Fibroblast of pulmonary artery (primary cell): ENCODE measurements around the gene SDHAF2.
"Not testable (repeated sequence)": the region's sequence is repeated elsewhere in the genome, so short reads cannot be mapped to it uniquely, and the experiment has no call there.

Experiments
- DNase-seq: peaks from one replicate; pipeline ENCODE4 v3.0.0-alpha.2; 2010; ENCODE audit warnings: low read depth
- H3K4me3 ChIP-seq: replicated peaks from 2 replicates; pipeline ENCODE4 v1.5.1; 2011; ENCODE audit warnings: low read depth, mild to moderate bottlenecking, control low read depth, low read length, moderate library complexity
- TF ChIP-seq, protein P1 (sequence below): IDR thresholded peaks from 2 replicates; pipeline ENCODE4 v1.5.1; 2011; ENCODE audit warnings: mild to moderate bottlenecking, control low read depth, low read length, inconsistent platforms; ENCODE audit errors: missing control alignments

SDHAF2 gene

DNA sequence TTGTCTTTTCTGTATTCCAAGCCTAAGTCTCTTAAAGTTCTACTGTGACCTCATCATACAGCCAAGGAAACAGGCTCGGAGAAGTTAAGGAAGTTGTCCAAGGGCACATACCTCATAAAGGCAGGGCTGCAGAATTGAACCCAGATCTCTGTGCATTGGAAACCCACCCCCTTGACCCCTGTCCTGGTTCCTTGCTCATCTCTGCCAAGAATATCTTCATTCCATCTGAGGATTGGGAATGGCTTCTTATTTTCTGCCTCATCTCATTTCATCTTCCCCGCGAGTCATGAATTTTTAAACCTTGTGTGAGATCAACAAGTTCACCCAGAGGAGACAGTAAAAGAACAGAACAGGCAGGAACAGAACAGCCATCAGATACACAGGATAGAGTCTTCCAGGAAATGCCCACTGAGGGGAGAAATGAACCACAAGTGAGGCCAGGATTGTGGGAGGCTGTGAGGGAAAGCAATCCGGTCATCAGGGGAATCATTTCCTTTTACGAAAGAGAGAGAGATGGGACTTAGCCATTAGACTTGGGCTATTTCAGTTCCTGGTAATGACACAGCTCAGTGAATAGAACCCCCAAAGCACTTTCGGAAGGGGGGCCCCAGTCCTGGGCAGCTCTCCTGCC, 44.2 kb downstream of the SDHAF2 start:
- TF ChIP-seq, protein P1, sequence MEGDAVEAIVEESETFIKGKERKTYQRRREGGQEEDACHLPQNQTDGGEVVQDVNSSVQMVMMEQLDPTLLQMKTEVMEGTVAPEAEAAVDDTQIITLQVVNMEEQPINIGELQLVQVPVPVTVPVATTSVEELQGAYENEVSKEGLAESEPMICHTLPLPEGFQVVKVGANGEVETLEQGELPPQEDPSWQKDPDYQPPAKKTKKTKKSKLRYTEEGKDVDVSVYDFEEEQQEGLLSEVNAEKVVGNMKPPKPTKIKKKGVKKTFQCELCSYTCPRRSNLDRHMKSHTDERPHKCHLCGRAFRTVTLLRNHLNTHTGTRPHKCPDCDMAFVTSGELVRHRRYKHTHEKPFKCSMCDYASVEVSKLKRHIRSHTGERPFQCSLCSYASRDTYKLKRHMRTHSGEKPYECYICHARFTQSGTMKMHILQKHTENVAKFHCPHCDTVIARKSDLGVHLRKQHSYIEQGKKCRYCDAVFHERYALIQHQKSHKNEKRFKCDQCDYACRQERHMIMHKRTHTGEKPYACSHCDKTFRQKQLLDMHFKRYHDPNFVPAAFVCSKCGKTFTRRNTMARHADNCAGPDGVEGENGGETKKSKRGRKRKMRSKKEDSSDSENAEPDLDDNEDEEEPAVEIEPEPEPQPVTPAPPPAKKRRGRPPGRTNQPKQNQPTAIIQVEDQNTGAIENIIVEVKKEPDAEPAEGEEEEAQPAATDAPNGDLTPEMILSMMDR = no peak
- DNase-seq = no peak

DNA sequence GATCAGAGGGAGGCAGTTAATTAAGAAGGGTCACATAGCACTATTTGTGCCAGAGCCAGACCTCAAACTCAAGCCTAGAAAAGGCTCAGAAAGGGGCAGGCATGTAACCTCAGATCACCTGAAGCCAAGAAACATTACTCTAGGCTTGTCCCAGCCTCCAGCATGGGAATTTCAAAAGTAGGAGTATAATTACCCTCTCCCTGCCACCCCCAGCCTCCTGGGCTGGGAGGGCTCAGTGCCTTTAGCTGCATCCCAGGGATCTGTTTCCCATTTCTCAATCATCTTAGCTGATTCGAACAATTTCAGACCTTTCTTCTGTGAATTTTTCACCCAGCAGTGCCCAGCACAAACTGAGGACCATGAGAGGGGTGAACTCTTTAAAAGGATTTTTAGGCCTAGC, 45.5 kb downstream of the SDHAF2 start:
- DNase-seq = no peak
- TF ChIP-seq, protein P1 = no peak
- no peak overlapping the region for H3K4me3 ChIP-seq

More for the DNA sequence above, 44.2 kb downstream of the SDHAF2 start:
- no peak overlapping the region for H3K4me3 ChIP-seq

GRCh38 chr11:61476371-61476770, 46.4 kb downstream of the SDHAF2 start:
- no peak overlapping the region for H3K4me3 ChIP-seq
- TF ChIP-seq, protein P1 = no peak
- no peak for DNase-seq

- H3K4me3 ChIP-seq = no peak overlapping the region
- TF ChIP-seq, protein P1 = no peak
- DNase-seq = no peak
Measured at GRCh38 chr11:61477126-61477525, 47.2 kb downstream of the SDHAF2 start.

DNA sequence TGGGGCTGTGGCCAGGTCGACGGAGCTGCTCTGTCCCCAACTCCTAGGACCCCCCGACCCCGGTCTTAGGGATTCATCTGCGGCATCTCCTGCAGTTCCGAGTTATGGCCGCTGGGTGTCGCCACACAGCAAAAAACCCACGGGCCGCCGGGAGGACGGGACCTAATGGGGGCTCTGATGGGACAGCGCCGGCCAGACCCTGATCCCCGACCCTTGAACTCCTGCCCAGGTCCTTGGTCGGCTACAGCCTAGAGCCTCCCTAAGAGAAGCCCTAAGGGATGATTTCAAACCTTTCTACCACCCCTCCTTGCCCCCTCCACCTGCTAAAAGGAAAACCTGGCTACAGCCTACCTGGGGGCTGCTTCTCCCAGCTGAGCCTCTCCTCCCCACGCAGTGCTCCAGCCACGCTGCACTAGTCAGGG, 47.8 kb downstream of the SDHAF2 start:
- TF ChIP-seq, protein P1 = peak; percentile 75
- no peak overlapping the region for H3K4me3 ChIP-seq
- peak; percentile 33 for DNase-seq

DNA sequence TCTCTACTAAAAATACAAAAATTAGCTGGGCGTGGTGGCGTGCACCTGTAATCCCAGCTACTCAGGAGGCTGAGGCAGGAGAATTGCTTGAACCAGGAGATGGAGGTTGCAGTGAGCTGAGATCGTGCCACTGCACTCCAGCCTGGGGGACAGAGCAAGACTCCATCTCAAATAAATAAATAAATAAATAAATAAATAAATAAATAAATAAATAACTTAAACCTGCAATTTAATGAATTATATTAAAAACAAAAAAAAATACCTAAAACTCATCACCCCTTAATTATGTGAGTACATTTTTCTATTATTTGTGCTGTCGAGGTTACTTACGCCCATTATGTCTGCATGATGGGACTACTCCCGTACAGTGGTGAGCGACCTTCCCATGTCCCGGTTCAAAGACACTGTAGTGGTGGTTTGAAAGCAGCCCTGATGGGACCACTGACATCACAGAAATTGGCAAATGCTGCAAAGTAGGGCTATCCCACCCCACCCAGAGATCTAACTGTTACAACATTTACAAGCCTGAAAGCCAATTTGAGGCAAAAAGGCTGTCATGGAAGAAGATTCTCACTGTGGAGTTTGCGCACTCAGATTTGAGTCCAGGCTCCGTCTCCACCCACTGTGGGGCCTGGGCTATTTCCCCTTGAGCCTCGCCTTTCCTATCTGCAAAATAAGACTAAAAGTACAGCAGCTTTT, 49.6 kb downstream of the SDHAF2 start:
- H3K4me3 ChIP-seq, DNase-seq: not testable (repeated sequence)

- H3K4me3 ChIP-seq = no peak overlapping the region
- TF ChIP-seq, protein P1 = no peak
- no peak for DNase-seq
Measured at GRCh38 chr11:61480261-61480993, 50.5 kb downstream of the SDHAF2 start.
